Measurements from ENCODE around the gene FGF11. TPM values are rescaled to one million over a fixed set of nuclear protein-coding genes. Genes with fewer than 3 reads are reported as not detected.
A peak's percentile ranks its signal among the peaks of the same experiment; 100 is the strongest.
"Not testable (repeated sequence)": the region's sequence is repeated elsewhere in the genome, so short reads cannot be mapped to it uniquely, and the experiment has no call there.

The FGF11 gene
- total and polyA plus RNA-seq, 5 donors from 2014 or later, result 0.07 to 3.3 (median 0.22) TPM; not detected in 1

DNA sequence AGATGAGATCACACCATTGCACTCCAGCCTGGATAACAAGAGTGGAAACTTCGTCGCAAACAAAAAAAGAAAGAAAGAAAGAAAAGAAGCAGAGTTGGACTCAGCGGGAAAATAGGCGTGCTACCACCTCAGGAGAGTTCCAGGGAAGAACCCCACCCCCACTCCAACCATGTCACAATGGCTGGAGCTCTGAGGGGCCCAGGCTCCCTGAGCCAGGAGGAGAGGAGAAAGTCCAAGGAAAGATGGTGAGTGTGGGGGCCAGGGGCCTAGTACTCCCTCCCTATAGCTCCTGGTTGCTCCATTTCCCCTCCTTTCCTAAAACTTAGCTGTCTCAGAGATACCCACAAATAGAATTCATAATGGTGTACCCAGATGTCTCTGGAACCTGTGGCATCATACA lies 42.0 kb downstream of the FGF11 start, which contains the start of gene SLC35G6:
TSS of gene SLC35G6 (plus strand) at position 172 of the 400 bp plus-strand sequence. CDS start at position 243, 71 bp downstream.
- peaks cover 10% of the 10 kb centered on the region for H3K27me3 Mint-ChIP-seq
- peaks cover 58% of the 10 kb centered on the region for H3K4me1 ChIP-seq (ENCODE audit: control insufficient read depth, insufficient read depth, low read length, poor library complexity, severe bottlenecking)
- H3K4me3 ChIP-seq (ENCODE audit: low read depth, low read length), result peak within 1 kb of the TSS; percentile 73
- H3K36me3 ChIP-seq (ENCODE audit: control insufficient read depth, insufficient read depth, low read length); H3K27me3 ChIP-seq (ENCODE audit: control insufficient read depth, insufficient read depth, low read length); H3K36me3 Mint-ChIP-seq; H3K9me3 ChIP-seq (ENCODE audit: control insufficient read depth in 2 of 2, low read length in 2 of 2); ATAC-seq (ENCODE audit: low read depth in 2 of 2); H3K9me3 Mint-ChIP-seq; DNase-seq: not testable (repeated sequence)
- peak within 1 kb of the TSS; percentile 100 for H3K27ac ChIP-seq (ENCODE audit: insufficient read depth, low read length, poor library complexity, severe bottlenecking)
- H3K4me3 Mint-ChIP-seq, result peak within 1 kb of the TSS; percentile 89 to 99 (median 96)
- H3K4me1 Mint-ChIP-seq, result peaks cover 18 to 75% (median 59%) of the 10 kb centered on the region in 4 donors
- H3K27ac Mint-ChIP-seq, result peak within 1 kb of the TSS; percentile 97 to 100 (median 98)

DNA sequence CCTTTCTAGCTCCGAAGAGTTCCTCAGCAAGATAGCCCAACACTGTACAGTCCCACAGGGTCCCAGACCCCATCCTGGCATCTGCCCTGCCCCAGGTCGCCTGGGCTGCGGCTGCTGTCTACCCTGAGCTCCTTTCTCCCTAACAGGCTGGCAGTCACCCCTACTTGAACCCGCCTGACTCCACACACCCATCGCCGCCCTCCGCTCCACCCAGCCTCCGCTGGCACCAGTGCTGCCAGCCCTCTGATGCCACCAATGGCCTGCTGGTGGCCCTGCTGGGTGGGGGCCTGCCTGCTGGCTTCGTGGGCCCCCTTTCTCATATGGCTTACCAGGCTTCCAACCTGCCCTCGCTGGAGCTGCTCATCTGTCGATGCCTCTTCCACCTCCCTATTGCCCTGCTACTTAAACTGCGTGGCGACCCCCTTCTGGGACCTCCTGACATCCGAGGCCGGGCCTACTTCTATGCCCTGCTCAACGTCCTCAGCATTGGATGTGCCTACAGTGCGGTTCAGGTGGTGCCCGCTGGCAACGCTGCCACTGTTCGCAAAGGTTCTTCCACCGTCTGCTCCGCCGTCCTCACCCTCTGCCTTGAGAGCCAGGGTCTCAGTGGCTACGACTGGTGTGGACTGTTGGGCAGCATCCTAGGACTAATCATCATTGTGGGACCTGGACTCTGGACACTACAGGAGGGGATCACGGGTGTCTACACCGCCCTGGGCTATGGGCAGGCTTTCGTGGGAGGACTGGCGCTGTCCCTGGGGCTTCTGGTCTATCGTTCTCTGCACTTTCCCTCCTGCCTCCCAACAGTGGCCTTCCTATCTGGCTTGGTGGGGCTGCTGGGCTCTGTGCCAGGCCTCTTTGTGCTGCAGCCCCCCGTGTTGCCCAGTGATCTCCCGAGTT lies 42.8 kb downstream of the FGF11 start:
- Mint-ChIP-seq H3K27ac (peak overlapping the region; percentile 100), H3K27me3 (peaks cover 10% of the 10 kb centered on the region), H3K4me3 (peak overlapping the region; percentile 82 to 99 (median 98)), H3K4me1 (peaks cover 23 to 75% (median 57%) of the 10 kb centered on the region in 4 donors)
- not testable (repeated sequence) for H3K36me3 ChIP-seq (ENCODE audit: control insufficient read depth, insufficient read depth, low read length); H3K9me3 Mint-ChIP-seq; H3K27me3 ChIP-seq (ENCODE audit: control insufficient read depth, insufficient read depth, low read length); H3K9me3 ChIP-seq (ENCODE audit: control insufficient read depth in 2 of 2, low read length in 2 of 2); ATAC-seq (ENCODE audit: low read depth in 2 of 2); DNase-seq; H3K4me3 ChIP-seq (ENCODE audit: low read depth, low read length); H3K36me3 Mint-ChIP-seq
- peak overlapping the region; percentile 100 for H3K27ac ChIP-seq (ENCODE audit: insufficient read depth, low read length, poor library complexity, severe bottlenecking)
- peaks cover 62% of the 10 kb centered on the region for H3K4me1 ChIP-seq (ENCODE audit: control insufficient read depth, insufficient read depth, low read length, poor library complexity, severe bottlenecking)

DNA sequence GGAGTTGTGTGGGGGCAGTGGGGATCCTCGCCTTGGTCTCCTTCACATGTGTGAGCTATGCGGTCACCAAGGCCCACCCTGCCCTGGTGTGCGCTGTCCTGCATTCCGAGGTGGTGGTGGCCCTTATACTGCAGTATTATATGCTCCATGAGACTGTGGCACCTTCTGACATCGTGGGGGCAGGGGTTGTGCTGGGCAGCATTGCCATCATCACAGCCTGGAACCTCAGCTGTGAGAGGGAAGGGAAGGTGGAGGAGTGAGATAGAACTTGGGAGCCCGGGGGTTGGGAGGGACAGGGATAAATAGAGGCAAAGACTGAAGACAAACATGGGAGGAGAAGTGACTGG lies 43.4 kb downstream of the FGF11 start:
- H3K36me3 Mint-ChIP-seq; H3K27me3 ChIP-seq (ENCODE audit: control insufficient read depth, insufficient read depth, low read length); H3K36me3 ChIP-seq (ENCODE audit: control insufficient read depth, insufficient read depth, low read length); H3K9me3 ChIP-seq (ENCODE audit: control insufficient read depth in 2 of 2, low read length in 2 of 2); H3K9me3 Mint-ChIP-seq; ATAC-seq (ENCODE audit: low read depth in 2 of 2); DNase-seq: not testable (repeated sequence)
- Histone ChIP-seq H3K4me1 (ENCODE audit: control insufficient read depth, insufficient read depth, low read length, poor library complexity, severe bottlenecking) (peaks cover 62% of the 10 kb centered on the region), H3K27ac (ENCODE audit: insufficient read depth, low read length, poor library complexity, severe bottlenecking) (peak overlapping the region; percentile 100), H3K4me3 (ENCODE audit: low read depth, low read length) (peak overlapping the region; percentile 80)
- Mint-ChIP-seq H3K27ac (peak overlapping the region; percentile 100), H3K27me3 (peaks cover 10% of the 10 kb centered on the region), H3K4me1 (peaks cover 29 to 75% (median 58%) of the 10 kb centered on the region in 4 donors), H3K4me3 (peak overlapping the region; percentile 98 to 99 (median 98))

DNA sequence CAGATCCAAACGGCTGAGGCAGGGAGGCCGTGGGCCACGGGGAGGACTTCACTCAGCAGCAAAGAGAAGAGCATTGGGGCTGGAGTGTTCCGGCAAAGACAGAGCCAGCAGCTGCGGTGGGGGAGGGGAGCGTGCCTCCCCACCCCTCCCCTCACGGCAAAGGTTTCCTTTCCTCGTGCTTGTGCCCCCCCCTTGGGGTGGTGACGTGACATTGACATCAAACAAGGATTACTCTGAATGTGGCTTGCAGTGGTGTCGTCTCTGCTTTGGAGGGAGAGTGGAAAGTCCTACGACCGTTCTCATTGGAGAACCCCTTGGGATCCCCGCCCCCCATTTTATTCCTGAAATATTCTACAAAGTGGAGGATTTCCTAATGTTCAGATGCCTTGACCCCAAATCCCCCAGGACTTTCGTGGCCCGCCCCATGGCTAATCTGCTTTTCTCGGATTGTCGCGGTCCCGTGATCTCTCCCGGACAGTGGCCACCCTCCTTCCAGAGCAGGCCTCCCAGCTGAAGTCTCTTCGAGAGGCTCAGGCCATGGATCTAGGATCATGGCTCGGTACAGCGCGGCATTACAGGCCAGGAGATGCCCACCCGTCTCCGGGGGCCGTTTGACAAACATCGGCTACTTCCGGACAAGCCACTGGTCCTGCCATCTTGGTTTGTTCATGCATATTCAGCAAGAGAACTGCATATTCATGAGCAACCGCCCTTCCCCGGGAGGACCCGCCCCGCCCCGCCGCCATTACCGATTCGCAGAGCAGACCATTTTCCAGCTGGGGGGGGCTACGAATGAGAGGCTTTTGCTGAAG lies 44.1 kb downstream of the FGF11 start:
- Mint-ChIP-seq H3K4me3 (peak overlapping the region; percentile 98 to 99 (median 98)), H3K9me3 (peaks cover 0 to 1% (median 0%) of the 10 kb centered on the region in 7 donors), H3K27me3 (peaks cover 10% of the 10 kb centered on the region), H3K4me1 (peaks cover 25 to 75% (median 54%) of the 10 kb centered on the region in 4 donors), H3K36me3 (peaks cover 4% of the 10 kb centered on the region), H3K27ac (peak overlapping the region; percentile 100)
- H3K27me3 ChIP-seq (ENCODE audit: control insufficient read depth, insufficient read depth, low read length), result no peaks in the 10 kb centered on the region
- H3K4me3 ChIP-seq (ENCODE audit: low read depth, low read length), result peak overlapping the region; percentile 80
- H3K4me1 ChIP-seq (ENCODE audit: control insufficient read depth, insufficient read depth, low read length, poor library complexity, severe bottlenecking), result peaks cover 59% of the 10 kb centered on the region
- no peaks in the 10 kb centered on the region for H3K9me3 ChIP-seq (ENCODE audit: control insufficient read depth in 2 of 2, low read length in 2 of 2)
- peak overlapping the region; percentile 100 for H3K27ac ChIP-seq (ENCODE audit: insufficient read depth, low read length, poor library complexity, severe bottlenecking)
- peak; percentile 93 to 98 (median 95) for DNase-seq
- no peaks in the 10 kb centered on the region for H3K36me3 ChIP-seq (ENCODE audit: control insufficient read depth, insufficient read depth, low read length)
- ATAC-seq (ENCODE audit: low read depth in 2 of 2), result peak; percentile 61

DNA sequence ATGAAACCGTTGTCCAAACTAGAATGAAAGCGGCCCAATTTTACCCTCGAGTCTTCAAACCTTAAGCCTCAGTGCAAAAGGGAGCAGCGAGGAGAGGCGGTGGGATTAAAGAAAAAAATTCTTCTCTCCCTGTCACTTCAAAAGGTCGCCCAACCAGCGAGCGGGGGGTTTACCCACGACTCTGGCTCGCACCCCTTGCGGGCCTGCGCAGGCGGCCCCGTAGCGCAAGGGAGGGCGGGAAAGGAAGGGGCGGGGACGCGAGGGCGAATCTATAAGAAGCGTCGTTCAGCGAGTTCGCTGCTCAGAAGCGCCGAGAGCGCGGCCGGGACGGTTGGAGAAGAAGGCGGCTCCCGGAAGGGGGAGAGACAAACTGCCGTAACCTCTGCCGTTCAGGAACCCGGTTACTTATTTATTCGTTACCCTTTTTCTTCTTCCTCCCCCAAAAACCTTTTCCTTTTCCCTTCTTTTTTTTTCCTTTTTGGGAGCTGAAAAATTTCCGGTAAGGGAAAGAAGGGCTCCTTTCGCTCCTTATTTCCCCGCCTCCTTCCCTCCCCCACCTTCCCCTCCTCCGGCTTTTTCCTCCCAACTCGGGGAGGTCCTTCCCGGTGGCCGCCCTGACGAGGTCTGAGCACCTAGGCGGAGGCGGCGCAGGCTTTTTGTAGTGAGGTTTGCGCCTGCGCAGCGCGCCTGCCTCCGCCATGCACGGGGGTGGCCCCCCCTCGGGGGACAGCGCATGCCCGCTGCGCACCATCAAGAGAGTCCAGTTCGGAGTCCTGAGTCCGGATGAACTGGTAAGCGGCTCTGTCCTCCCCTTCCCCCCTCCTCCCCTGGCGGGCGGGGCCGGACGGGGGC lies 45.0 kb downstream of the FGF11 start, which contains the start of gene POLR2A:
TSS of gene POLR2A (plus strand) at position 300 of the 852 bp plus-strand sequence.
- Mint-ChIP-seq H3K27ac (peak within 1 kb of the TSS; percentile 100), H3K9me3 (peaks cover 0 to 1% (median 0%) of the 10 kb centered on the region in 7 donors), H3K27me3 (peaks cover 10% of the 10 kb centered on the region), H3K4me3 (peak within 1 kb of the TSS; percentile 98 to 99 (median 98)), H3K4me1 (peaks cover 31 to 80% (median 59%) of the 10 kb centered on the region in 4 donors), H3K36me3 (peaks cover 10% of the 10 kb centered on the region)
- DNase-seq (peak; percentile 94 to 99 (median 98)), ATAC-seq (ENCODE audit: low read depth in 2 of 2) (peak; percentile 69 to 70)
- Histone ChIP-seq H3K36me3 (ENCODE audit: control insufficient read depth, insufficient read depth, low read length) (no peaks in the 10 kb centered on the region), H3K27ac (ENCODE audit: insufficient read depth, low read length, poor library complexity, severe bottlenecking) (peak within 1 kb of the TSS; percentile 100), H3K27me3 (ENCODE audit: control insufficient read depth, insufficient read depth, low read length) (no peaks in the 10 kb centered on the region), H3K9me3 (ENCODE audit: control insufficient read depth in 2 of 2, low read length in 2 of 2) (no peaks in the 10 kb centered on the region), H3K4me1 (ENCODE audit: control insufficient read depth, insufficient read depth, low read length, poor library complexity, severe bottlenecking) (peaks cover 64% of the 10 kb centered on the region), H3K4me3 (ENCODE audit: low read depth, low read length) (peak within 1 kb of the TSS; percentile 94)

- peak overlapping the region; percentile 100 for H3K27ac Mint-ChIP-seq
- DNase-seq, result no peak
- peak overlapping the region; percentile 98 to 99 (median 98) for H3K4me3 Mint-ChIP-seq
- H3K4me1 Mint-ChIP-seq, result peaks cover 33 to 83% (median 61%) of the 10 kb centered on the region in 4 donors
- peaks cover 66% of the 10 kb centered on the region for H3K4me1 ChIP-seq (ENCODE audit: control insufficient read depth, insufficient read depth, low read length, poor library complexity, severe bottlenecking)
- peaks cover 0 to 1% (median 0%) of the 10 kb centered on the region in 7 donors for H3K9me3 Mint-ChIP-seq
- ATAC-seq (ENCODE audit: low read depth in 2 of 2), result no peak
- no peaks in the 10 kb centered on the region for H3K36me3 ChIP-seq (ENCODE audit: control insufficient read depth, insufficient read depth, low read length)
- peaks cover 10% of the 10 kb centered on the region for H3K27me3 Mint-ChIP-seq
- peak overlapping the region; percentile 94 for H3K4me3 ChIP-seq (ENCODE audit: low read depth, low read length)
- no peaks in the 10 kb centered on the region for H3K9me3 ChIP-seq (ENCODE audit: control insufficient read depth in 2 of 2, low read length in 2 of 2)
- peaks cover 11% of the 10 kb centered on the region for H3K36me3 Mint-ChIP-seq
- H3K27me3 ChIP-seq (ENCODE audit: control insufficient read depth, insufficient read depth, low read length), result no peaks in the 10 kb centered on the region
- peak overlapping the region; percentile 100 for H3K27ac ChIP-seq (ENCODE audit: insufficient read depth, low read length, poor library complexity, severe bottlenecking)
These were observed 45.6 kb downstream of the FGF11 start for GRCh38 chr17:7484919-7485377.
